ENCODE results near the gene RFX6.

RFX6 gene

GRCh38 chr6:116969211-116969863 lies 92.3 kb downstream of the RFX6 start:
- H3K56ac ChIP-seq (ENCODE audit: low read length) = no peak overlapping the region
- no peak overlapping the region for H3K23ac ChIP-seq (ENCODE audit: low read length)
- H3K4me3 ChIP-seq (ENCODE audit: low read length) = no peak overlapping the region
- no peak overlapping the region for H3K18ac ChIP-seq (ENCODE audit: low read length)
- H3K79me2 ChIP-seq (ENCODE audit: control insufficient read depth, insufficient read depth, low read length) = no peaks in the 10 kb centered on the region
- H3K4me1 ChIP-seq (ENCODE audit: control insufficient read depth, low read depth, low read length) = no peaks in the 10 kb centered on the region
- H3K4me2 ChIP-seq (ENCODE audit: low read length) = no peak overlapping the region
- H3K27ac ChIP-seq (ENCODE audit: low read depth, low read length) = no peak overlapping the region
- H2BK120ac ChIP-seq (ENCODE audit: low read depth, low read length) = no peak overlapping the region
- no peak overlapping the region for H3K9ac ChIP-seq (ENCODE audit: low read length)
- no peaks in the 10 kb centered on the region for H3K27me3 ChIP-seq (ENCODE audit: insufficient read depth, low read length, poor library complexity)
- peak; percentile 58 for DNase-seq
- H4K5ac ChIP-seq (ENCODE audit: low read length) = no peak overlapping the region
- H2BK15ac ChIP-seq (replicated peaks; ENCODE audit: low read depth) = no peak overlapping the region
- no peak overlapping the region for H2BK5ac ChIP-seq (ENCODE audit: low read length)
- H3K36me3 ChIP-seq (ENCODE audit: control insufficient read depth, insufficient read depth, low read length) = no peaks in the 10 kb centered on the region
- WGBS (ENCODE audit: extremely low coverage, insufficient coverage, low lambda C conversion rate) = no CpG with 5 or more reads among the region's 5 CpGs
- H2AK5ac ChIP-seq (ENCODE audit: low read length) = no peak overlapping the region
- no peaks in the 10 kb centered on the region for H3K79me1 ChIP-seq (ENCODE audit: low read length)
- no peak overlapping the region for H3K4ac ChIP-seq (ENCODE audit: low read depth, low read length)
- H4K8ac ChIP-seq (ENCODE audit: low read depth, low read length) = no peak overlapping the region

GRCh38 chr6:116971959-116972358 lies 94.9 kb downstream of the RFX6 start:
- no peak overlapping the region for H3K23ac ChIP-seq (ENCODE audit: low read length)
- H3K9ac ChIP-seq (ENCODE audit: low read length) = no peak overlapping the region
- no peaks in the 10 kb centered on the region for H3K4me1 ChIP-seq (ENCODE audit: control insufficient read depth, low read depth, low read length)
- H3K79me2 ChIP-seq (ENCODE audit: control insufficient read depth, insufficient read depth, low read length) = no peaks in the 10 kb centered on the region
- no peak overlapping the region for H4K8ac ChIP-seq (ENCODE audit: low read depth, low read length)
- H3K4ac ChIP-seq (ENCODE audit: low read depth, low read length) = no peak overlapping the region
- no peaks in the 10 kb centered on the region for H3K36me3 ChIP-seq (ENCODE audit: control insufficient read depth, insufficient read depth, low read length)
- no peak overlapping the region for H2BK120ac ChIP-seq (ENCODE audit: low read depth, low read length)
- H3K4me2 ChIP-seq (ENCODE audit: low read length) = no peak overlapping the region
- H3K79me1 ChIP-seq (ENCODE audit: low read length) = no peaks in the 10 kb centered on the region
- H2BK15ac ChIP-seq (replicated peaks; ENCODE audit: low read depth) = no peak overlapping the region
- no peak overlapping the region for H4K5ac ChIP-seq (ENCODE audit: low read length)
- no CpG with 5 or more reads among the region's 1 CpG for WGBS (ENCODE audit: extremely low coverage, insufficient coverage, low lambda C conversion rate)
- H3K4me3 ChIP-seq (ENCODE audit: low read length) = no peak overlapping the region
- H3K56ac ChIP-seq (ENCODE audit: low read length) = no peak overlapping the region
- DNase-seq = peak; percentile 60
- H3K27ac ChIP-seq (ENCODE audit: low read depth, low read length) = no peak overlapping the region
- no peak overlapping the region for H3K18ac ChIP-seq (ENCODE audit: low read length)
- no peak overlapping the region for H2BK5ac ChIP-seq (ENCODE audit: low read length)
- H2AK5ac ChIP-seq (ENCODE audit: low read length) = no peak overlapping the region
- no peaks in the 10 kb centered on the region for H3K27me3 ChIP-seq (ENCODE audit: insufficient read depth, low read length, poor library complexity)

- Histone ChIP-seq H3K27me3 (ENCODE audit: insufficient read depth, low read length, poor library complexity) (no peaks in the 10 kb centered on the region), H2BK5ac (ENCODE audit: low read length) (no peak overlapping the region), H3K56ac (ENCODE audit: low read length) (no peak overlapping the region), H2AK5ac (ENCODE audit: low read length) (no peak overlapping the region), H3K4me3 (ENCODE audit: low read length) (no peak overlapping the region), H4K5ac (ENCODE audit: low read length) (no peak overlapping the region), H3K18ac (ENCODE audit: low read length) (no peak overlapping the region), H3K27ac (ENCODE audit: low read depth, low read length) (no peak overlapping the region), H3K9ac (ENCODE audit: low read length) (no peak overlapping the region), H3K4ac (ENCODE audit: low read depth, low read length) (no peak overlapping the region), H3K79me2 (ENCODE audit: control insufficient read depth, insufficient read depth, low read length) (no peaks in the 10 kb centered on the region), H3K79me1 (ENCODE audit: low read length) (no peaks in the 10 kb centered on the region), H3K36me3 (ENCODE audit: control insufficient read depth, insufficient read depth, low read length) (no peaks in the 10 kb centered on the region), H2BK15ac (replicated peaks; ENCODE audit: low read depth) (no peak overlapping the region), H3K23ac (ENCODE audit: low read length) (no peak overlapping the region), H3K4me2 (ENCODE audit: low read length) (no peak overlapping the region), H4K8ac (ENCODE audit: low read depth, low read length) (no peak overlapping the region), H3K4me1 (ENCODE audit: control insufficient read depth, low read depth, low read length) (no peaks in the 10 kb centered on the region), H2BK120ac (ENCODE audit: low read depth, low read length) (no peak overlapping the region)
- WGBS (ENCODE audit: extremely low coverage, insufficient coverage, low lambda C conversion rate) = no CpG with 5 or more reads among the region's 5 CpGs
- no peak for DNase-seq
Observed at GRCh38 chr6:116973976-116974375, 96.9 kb downstream of the RFX6 start.

GRCh38 chr6:116974526-116975316 lies 97.7 kb downstream of the RFX6 start:
- DNase-seq = no peak
- Histone ChIP-seq H3K9ac (ENCODE audit: low read length) (no peak overlapping the region), H2AK5ac (ENCODE audit: low read length) (no peak overlapping the region), H3K18ac (ENCODE audit: low read length) (no peak overlapping the region), H4K8ac (ENCODE audit: low read depth, low read length) (no peak overlapping the region), H3K23ac (ENCODE audit: low read length) (no peak overlapping the region), H2BK15ac (replicated peaks; ENCODE audit: low read depth) (no peak overlapping the region), H2BK5ac (ENCODE audit: low read length) (no peak overlapping the region), H3K27ac (ENCODE audit: low read depth, low read length) (no peak overlapping the region), H3K27me3 (ENCODE audit: insufficient read depth, low read length, poor library complexity) (no peaks in the 10 kb centered on the region), H3K4me1 (ENCODE audit: control insufficient read depth, low read depth, low read length) (no peaks in the 10 kb centered on the region), H3K36me3 (ENCODE audit: control insufficient read depth, insufficient read depth, low read length) (no peaks in the 10 kb centered on the region), H3K4me2 (ENCODE audit: low read length) (no peak overlapping the region), H3K4ac (ENCODE audit: low read depth, low read length) (no peak overlapping the region), H2BK120ac (ENCODE audit: low read depth, low read length) (no peak overlapping the region), H3K56ac (ENCODE audit: low read length) (no peak overlapping the region), H3K79me1 (ENCODE audit: low read length) (no peaks in the 10 kb centered on the region), H3K79me2 (ENCODE audit: control insufficient read depth, insufficient read depth, low read length) (no peaks in the 10 kb centered on the region), H4K5ac (ENCODE audit: low read length) (no peak overlapping the region), H3K4me3 (ENCODE audit: low read length) (no peak overlapping the region)
- no CpG with 5 or more reads among the region's 5 CpGs for WGBS (ENCODE audit: extremely low coverage, insufficient coverage, low lambda C conversion rate)

GRCh38 chr6:116975600-116975999 lies 98.6 kb downstream of the RFX6 start:
- Histone ChIP-seq H3K79me2 (ENCODE audit: control insufficient read depth, insufficient read depth, low read length) (no peaks in the 10 kb centered on the region), H4K8ac (ENCODE audit: low read depth, low read length) (no peak overlapping the region), H3K9ac (ENCODE audit: low read length) (no peak overlapping the region), H3K4ac (ENCODE audit: low read depth, low read length) (no peak overlapping the region), H3K4me3 (ENCODE audit: low read length) (no peak overlapping the region), H2AK5ac (ENCODE audit: low read length) (no peak overlapping the region), H3K23ac (ENCODE audit: low read length) (no peak overlapping the region), H3K18ac (ENCODE audit: low read length) (no peak overlapping the region), H3K27ac (ENCODE audit: low read depth, low read length) (no peak overlapping the region), H2BK5ac (ENCODE audit: low read length) (no peak overlapping the region), H2BK120ac (ENCODE audit: low read depth, low read length) (no peak overlapping the region), H3K56ac (ENCODE audit: low read length) (no peak overlapping the region), H3K4me2 (ENCODE audit: low read length) (no peak overlapping the region), H3K4me1 (ENCODE audit: control insufficient read depth, low read depth, low read length) (no peaks in the 10 kb centered on the region), H3K79me1 (ENCODE audit: low read length) (no peaks in the 10 kb centered on the region), H2BK15ac (replicated peaks; ENCODE audit: low read depth) (no peak overlapping the region), H3K36me3 (ENCODE audit: control insufficient read depth, insufficient read depth, low read length) (no peaks in the 10 kb centered on the region), H4K5ac (ENCODE audit: low read length) (no peak overlapping the region), H3K27me3 (ENCODE audit: insufficient read depth, low read length, poor library complexity) (no peaks in the 10 kb centered on the region)
- no peak for DNase-seq
- WGBS (ENCODE audit: extremely low coverage, insufficient coverage, low lambda C conversion rate) = no CpG with 5 or more reads among the region's 3 CpGs

Measured in mesendoderm (in vitro differentiated cells).